GM11168 (cell line): ENCODE measurements around the gene CHID1.

Source experiments
- in situ Hi-C: fragments of 300-500 bp; cut with MboI; formaldehyde crosslinking; loops from one replicate; pipeline ENCODE4 v1.12.0; 2022; ENCODE audit warnings: low sequenced_read_pairs; ENCODE audit not compliant: unreplicated experiment

The CHID1 gene

DNA sequence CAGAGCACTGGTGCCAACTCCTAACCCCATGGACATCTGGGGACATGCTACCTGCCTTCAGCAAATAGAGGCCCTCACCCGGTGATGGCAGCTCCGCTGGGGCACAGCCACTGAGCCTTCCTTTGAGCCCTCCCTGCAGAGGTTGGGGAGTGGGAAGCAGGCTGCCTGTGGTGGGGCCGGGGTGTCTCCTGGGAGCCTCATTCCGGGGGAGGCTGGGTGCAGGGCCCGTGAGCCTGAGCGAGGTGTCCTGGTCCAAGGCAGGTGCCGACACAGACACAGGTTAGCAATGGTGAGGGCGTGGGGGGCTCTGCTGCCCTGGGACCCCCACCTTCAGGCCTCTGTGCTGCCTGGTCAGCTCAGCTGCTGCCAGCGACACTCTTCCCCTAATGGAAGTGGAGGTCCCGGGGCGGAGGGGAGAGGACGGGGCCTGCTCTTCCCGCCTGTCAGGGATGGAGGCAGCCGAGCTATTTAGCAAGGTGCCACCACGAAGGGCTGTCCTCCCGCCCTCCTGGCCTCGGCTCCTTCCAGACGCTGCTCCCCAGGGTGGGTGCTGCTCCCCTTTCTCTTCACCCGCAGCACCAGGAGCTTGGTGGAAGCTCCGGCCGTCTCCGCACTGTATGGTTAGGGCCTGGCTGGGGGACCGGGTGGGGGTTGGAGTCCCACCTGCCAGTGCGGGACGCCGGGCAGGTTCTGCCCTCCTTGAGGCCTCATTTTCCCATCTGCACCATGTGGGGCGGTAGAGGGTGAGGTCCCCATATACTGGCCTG lies 56.7 kb downstream of the CHID1 start:
- in situ Hi-C loops, result no loop called here

DNA sequence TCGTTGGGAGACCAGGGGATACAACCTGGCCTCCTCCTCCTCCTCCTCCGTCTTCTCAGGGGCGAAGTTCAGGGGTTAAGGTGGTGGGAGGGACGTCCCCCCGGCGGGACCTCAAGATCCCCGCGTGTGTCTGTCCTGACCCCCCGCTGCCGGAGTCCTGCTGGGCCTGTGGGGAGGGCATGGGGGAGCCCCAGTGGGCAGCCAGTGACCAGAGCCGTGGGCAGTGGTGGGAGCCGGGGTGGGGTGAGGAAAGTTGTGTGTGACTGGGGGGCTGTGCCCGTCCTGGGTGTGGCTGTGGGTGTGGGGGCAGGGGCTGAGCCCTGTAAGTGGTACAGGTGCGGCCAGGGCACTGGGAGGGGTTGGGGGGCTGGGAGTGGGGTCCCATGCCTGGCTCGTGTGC lies 57.8 kb downstream of the CHID1 start:
- in situ Hi-C loops, result no loop called here

DNA sequence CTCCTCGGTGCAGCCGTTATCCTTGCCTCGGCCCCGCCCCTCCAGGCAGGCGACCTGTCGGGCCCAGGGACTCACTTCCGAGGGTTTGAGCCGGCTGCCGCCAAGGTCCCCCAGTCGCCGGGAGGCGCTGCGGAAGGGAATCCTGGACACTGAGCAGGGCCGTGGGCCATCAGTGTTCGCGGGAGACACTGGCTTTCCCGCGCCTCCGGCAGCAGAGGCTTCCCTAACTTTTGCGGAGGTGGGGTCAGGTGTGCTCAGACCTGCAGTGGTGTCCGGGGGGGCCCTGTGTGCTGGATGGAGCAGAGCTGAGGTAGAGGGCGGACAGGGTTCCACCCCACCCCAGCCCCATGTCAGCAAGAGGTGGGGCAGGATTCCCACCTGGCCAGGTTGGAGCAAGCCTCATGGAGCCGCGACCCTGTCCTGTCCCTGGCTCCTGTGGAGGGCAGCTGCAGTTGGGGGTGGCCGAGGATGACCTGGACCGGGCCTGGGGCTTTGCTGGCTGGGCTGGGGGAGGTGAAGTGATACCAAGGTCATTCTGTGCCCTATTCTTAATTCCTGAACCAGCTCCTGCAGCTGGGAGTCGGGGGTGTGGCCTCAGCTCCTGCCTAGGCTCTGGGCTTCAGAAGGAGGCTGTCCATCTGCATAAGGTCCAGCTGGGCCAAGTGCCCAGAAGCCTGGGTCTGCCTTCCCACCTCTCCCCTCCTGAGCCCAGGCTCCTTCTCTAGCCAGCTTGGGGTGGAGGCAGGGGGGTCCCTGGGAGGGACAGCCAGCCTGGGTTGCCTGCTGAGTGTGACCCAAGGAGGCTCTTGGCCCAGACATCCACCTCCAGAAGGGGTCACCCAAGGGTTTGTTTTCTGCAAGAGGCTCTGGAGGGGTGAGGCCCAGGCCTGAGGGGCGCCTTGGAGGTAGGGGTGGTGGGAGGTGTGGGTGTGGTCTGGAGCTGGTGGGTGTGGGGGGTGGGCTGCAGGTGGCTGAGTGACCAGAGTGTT lies 59.5 kb downstream of the CHID1 start:
- in situ Hi-C loops, result no loop called here

DNA sequence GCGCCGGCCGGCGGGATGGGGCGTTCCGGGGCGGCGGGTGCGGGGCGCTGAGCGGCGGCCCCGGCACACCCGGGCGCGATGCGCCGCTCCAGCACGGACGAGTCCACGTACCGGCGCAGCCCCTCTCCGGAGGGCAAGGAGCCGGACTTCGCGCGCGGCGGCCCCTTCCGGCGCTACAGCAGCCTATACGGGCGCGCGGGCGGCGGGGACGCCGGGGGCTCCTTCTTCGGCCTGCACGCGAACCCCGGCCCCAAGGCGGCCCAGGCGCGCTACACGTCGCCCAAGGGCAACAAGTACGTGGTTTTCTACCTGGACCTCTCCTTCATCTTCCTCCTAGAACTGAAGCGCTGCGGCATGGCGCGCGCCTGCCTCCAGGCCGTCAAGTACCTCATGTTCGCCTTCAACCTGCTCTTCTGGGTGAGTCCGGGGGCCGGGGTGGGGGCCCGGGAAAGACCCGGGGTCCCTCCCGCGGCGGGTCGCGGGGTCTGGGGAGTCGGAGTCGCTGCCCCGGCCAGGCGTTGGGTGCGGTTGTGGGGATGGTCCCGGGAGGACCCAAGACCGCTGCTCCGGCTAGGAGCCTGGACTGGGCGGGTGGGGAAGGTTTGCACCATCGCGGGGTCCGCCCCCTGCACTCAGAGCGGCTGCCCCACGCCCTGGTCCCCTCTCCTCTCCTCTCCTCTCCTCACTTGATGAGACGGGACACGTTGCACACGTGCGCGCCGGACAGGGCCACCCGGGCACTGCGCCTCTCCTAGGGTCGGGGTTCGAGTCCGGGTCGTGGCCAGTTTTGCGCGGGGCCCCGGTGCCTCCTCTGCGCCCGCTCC lies 60.4 kb downstream of the CHID1 start:
- in situ Hi-C loops, result loop anchor here (10.0 kb wide), 1 partner anchor 205 kb away; no protein-coding TSS in a partner anchor

- in situ Hi-C loops, result loop anchor here (10.0 kb wide), 1 partner anchor 206 kb away; no protein-coding TSS in a partner anchor
These were observed 61.3 kb downstream of the CHID1 start for GRCh38 chr11:849104-849824.

- in situ Hi-C loops, result loop anchor here (10.0 kb wide), 1 partner anchor 206 kb away; no protein-coding TSS in a partner anchor
These were observed 62.2 kb downstream of the CHID1 start for GRCh38 chr11:848380-848931.

DNA sequence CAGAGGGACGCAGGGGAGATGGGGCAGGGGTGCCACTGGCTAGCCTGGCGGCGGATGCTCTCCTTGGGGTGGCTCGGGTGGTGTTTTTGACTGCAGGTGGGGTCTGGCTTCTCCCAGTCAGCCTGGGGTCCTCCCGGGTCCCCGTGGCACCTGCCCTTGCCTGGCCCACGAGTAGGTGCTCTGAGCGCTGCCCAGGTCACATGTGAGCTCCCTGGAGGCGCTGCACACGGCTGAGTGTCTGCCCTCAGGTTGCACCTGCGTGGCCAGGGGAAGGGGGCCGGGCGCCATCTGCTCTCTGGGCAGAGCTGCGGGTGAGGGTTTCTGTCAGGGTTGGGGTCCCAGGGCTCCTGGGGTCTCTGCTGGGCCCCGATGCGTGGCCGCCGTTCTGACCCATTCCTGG lies 62.7 kb downstream of the CHID1 start:
- in situ Hi-C loops, result loop anchor here (10.0 kb wide), 1 partner anchor 207 kb away; no protein-coding TSS in a partner anchor

GRCh38 chr11:846496-847098 lies 64.0 kb downstream of the CHID1 start:
- in situ Hi-C loops, result loop anchor here (10.0 kb wide), 1 partner anchor 208 kb away; no protein-coding TSS in a partner anchor

- in situ Hi-C loops, result loop anchor here (10.0 kb wide), 1 partner anchor 209 kb away; no protein-coding TSS in a partner anchor
These were observed 64.6 kb downstream of the CHID1 start for GRCh38 chr11:845872-846495.

GRCh38 chr11:844693-845644 lies 65.6 kb downstream of the CHID1 start:
- in situ Hi-C loops, result loop anchor here (10.0 kb wide), 1 partner anchor 210 kb away; no protein-coding TSS in a partner anchor

GRCh38 chr11:843818-844692 lies 66.6 kb downstream of the CHID1 start:
- in situ Hi-C loops, result loop anchor here (10.0 kb wide), 1 partner anchor 211 kb away; no protein-coding TSS in a partner anchor

DNA sequence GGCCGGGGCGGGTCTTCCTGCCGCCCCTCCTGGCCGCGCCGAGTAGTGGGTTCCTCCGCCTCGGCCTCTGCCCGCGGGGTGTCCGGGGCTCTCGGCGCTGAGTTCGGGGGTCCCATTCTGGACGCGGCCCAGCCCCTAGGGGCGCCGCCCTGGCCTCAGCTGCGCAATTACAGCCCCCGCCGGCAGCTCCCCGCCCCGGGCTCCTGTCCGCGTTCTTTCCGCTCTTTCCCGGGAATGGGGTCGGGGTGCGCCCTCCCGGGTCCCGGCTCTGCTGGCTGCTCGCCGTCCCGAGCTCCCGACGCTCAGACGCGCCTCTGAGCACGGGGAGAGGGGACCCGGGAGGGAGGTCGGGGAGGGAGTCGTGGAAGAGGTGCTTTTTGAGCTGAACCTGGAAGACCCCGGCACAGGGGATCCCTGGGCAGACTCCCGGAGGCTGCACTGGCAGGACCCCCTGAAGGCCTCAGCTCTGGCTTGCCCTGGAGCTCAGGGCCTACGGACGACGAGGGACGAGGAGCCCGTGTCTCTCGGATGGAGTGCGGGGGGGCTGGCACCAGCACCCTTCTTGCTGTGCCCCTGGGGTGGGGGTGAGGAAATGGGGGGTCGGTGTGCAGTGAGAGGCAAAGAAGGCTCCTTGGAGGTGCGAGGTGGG lies 67.4 kb downstream of the CHID1 start:
- in situ Hi-C loops, result loop anchor here (10.0 kb wide), 1 partner anchor 212 kb away; no protein-coding TSS in a partner anchor

- in situ Hi-C loops, result loop anchor here (10.0 kb wide), 1 partner anchor 212 kb away; no protein-coding TSS in a partner anchor
These were observed 68.1 kb downstream of the CHID1 start, which contains the start of the genes POLR2L and TSPAN4 for GRCh38 chr11:842370-843002. POLR2L (minus strand) TSS chr11:842529; CDS start chr11:842508, 21 bp downstream. TSPAN4 (plus strand) TSS chr11:842852; CDS start chr11:850305, 7,453 bp downstream.

DNA sequence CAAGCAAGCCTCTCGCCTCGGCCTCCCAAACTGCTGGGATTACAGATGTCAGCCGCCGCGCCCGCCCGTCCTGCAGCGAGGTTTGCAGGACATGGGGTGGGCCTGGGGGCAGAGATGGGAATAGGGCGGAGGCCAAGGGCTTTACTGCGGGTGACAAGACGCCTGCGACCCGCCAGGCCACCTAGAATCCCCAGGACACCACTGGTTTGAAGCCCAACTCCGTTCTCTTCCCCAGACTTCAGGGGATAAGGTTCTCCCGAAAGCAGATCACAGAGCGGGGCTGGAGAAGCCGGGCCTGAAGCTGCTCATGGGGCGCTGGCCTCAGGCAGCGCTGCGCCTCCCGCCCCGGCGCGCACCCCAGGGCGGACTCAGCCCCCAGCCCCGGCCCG lies 68.6 kb downstream of the CHID1 start:
- in situ Hi-C loops, result loop anchor here (10.0 kb wide), 1 partner anchor 213 kb away; no protein-coding TSS in a partner anchor
